Hippocampal formation (tissue), 2 donors: ENCODE results near the gene AGGF1.
"Not testable (repeated sequence)": the region's sequence is repeated elsewhere in the genome, so short reads cannot be mapped to it uniquely, and the experiment has no call there.

Source experiments
- DNase-seq, 2 donors: peaks; one replicate each; lab custom pipeline; 2025; lab: John Stamatoyannopoulos, UW

AGGF1 gene, protein sequence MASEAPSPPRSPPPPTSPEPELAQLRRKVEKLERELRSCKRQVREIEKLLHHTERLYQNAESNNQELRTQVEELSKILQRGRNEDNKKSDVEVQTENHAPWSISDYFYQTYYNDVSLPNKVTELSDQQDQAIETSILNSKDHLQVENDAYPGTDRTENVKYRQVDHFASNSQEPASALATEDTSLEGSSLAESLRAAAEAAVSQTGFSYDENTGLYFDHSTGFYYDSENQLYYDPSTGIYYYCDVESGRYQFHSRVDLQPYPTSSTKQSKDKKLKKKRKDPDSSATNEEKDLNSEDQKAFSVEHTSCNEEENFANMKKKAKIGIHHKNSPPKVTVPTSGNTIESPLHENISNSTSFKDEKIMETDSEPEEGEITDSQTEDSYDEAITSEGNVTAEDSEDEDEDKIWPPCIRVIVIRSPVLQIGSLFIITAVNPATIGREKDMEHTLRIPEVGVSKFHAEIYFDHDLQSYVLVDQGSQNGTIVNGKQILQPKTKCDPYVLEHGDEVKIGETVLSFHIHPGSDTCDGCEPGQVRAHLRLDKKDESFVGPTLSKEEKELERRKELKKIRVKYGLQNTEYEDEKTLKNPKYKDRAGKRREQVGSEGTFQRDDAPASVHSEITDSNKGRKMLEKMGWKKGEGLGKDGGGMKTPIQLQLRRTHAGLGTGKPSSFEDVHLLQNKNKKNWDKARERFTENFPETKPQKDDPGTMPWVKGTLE

DNA sequence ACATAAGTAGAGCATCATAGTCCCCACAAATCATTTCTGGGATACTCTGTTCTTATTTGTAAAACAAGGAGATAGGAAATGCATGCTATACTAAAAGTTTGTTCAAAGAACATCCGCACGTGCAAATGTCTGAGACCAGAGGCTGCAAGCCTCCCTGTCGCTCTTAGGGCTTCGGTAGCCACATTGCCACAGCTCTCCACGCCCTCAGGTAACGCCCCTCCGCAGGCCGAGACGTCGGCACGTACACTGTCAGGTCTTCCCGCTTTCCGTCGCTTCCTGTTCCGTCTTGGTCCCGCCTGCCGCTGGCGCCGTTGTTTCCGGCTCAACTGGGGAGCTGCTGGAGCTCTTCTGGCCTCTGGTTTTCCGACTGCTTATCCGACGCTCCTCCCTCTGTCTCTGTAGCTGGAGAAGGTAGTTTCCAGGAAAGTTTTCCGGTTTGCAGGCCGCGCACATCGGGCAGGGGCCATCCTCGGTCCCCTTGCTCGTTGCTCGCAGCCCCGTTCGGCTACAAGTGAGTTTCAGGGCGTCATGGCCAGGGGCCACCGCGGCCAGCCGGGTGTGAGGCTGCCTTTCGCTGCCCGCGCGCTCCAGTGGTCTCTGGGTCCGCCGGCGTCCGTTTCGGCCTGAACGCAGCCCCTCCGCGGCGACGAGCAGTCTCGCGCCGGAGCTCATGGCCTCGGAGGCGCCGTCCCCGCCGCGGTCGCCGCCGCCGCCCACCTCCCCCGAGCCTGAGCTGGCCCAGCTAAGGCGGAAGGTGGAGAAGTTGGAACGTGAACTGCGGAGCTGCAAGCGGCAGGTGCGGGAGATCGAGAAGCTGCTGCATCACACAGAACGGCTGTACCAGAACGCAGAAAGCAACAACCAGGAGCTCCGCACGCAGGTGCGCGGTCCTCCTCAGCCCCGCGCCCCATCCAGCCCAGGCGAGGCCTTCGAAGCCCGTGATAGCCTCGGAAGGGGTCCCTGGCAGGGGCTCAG is at the start of gene AGGF1:
Gene AGGF1, plus strand, starts transcription at position 308 of the 975 bp plus-strand sequence. Its CDS starts 363 bp downstream, at position 671.
- DNase-seq: peak; percentile 90 to 91

- no peak for DNase-seq
These were observed 49.6 kb upstream of the AGGF1 start for GRCh38 chr5:76980518-76981144.

DNA sequence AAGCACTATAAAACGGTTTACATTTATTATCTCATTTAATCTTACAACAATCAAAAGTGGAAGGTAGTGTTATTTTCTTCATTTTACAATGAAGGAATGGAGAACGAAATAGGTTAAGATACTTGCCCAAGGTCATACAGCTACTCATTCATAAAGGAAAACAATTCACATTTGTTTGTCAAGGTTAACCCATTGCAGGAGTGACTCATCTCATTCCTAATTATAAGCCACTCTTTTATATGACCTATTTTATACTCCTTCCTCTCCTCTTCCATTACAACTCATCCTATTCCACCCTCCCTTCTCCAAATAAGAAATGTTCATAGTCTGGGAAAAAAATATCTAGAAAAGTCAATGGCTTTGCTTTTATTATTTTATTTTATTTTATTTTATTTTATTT is 47.8 kb upstream of the AGGF1 start:
- no peak for DNase-seq

GRCh38 chr5:76983468-76983867 is 46.7 kb upstream of the AGGF1 start:
- peak in 1 of 2 donors; percentile 62 for DNase-seq

DNA sequence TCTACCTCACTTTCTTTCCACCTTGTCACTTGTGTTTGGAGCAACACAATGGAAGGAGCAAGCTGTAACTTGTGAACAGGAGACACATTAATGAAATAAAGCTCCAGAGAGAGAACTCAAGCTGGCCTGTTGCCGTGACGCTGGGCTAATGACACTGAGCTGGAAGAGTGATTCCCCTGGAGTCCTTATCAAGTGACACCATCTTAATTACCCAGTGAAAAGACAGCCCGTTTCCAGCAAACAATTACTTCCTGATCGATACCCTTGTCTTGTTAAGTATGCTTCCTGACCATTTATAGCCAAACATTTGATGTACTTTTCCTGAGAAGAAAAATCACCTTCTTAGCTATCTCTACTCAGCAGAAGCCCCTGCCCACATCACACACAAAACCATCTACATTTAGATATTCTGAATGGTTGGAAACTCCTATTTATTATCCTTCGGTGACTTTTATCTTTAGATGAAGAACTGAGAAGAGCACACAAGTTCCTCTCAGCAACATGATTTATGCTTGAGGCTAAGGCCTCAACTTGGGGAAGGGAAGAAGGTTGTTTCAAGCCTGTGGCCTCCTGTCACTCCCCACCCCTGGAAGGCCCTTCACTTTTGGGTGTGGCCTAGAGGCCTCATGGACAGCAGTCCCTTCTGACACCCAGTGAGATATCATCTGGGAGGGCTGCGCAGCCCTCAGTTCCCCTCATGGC is 43.2 kb upstream of the AGGF1 start:
- DNase-seq: no peak

- DNase-seq: no peak
These were observed 39.2 kb upstream of the AGGF1 start for GRCh38 chr5:76990899-76991459.

DNA sequence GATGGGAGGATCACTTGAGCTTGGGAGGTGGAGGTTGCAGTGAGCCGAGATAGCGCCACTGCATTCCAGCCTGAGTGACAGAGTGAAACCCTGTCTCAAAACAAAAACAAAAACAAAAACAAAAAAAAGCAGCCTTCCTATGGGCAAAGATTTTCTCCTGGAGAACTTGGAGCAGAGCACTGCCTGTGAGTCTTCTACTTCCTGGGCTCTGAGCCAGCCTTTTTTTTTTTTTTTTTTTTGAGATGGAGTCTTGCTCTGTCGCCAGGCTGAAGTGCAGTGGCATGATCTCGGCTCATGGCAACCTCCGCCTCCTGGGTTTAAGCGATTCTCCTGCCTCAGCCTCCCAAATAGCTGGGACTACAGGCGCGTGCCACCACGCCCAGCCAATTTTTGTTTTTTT is 36.8 kb upstream of the AGGF1 start:
- not testable (repeated sequence) for DNase-seq

- no peak for DNase-seq
These were observed 35.9 kb upstream of the AGGF1 start for GRCh38 chr5:76994337-76994736.

DNA sequence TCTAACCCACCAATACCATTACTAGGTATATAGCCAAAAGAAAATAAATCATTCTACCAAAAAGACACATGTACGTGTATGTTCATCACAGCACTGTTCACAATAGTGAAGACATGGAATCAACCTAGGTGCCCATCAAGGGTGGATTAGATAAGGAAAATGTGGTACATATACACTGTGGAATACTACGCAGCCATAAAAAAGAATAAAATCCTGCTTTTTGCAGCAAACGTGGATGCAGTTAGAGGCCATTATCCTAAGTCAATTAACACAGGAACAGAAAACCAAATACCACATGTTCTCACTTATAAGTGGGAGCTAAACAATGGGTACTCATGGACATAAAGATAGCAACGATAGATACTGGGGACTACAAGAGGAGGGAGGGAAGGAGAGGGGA is 32.0 kb upstream of the AGGF1 start:
- DNase-seq: not testable (repeated sequence)

DNA sequence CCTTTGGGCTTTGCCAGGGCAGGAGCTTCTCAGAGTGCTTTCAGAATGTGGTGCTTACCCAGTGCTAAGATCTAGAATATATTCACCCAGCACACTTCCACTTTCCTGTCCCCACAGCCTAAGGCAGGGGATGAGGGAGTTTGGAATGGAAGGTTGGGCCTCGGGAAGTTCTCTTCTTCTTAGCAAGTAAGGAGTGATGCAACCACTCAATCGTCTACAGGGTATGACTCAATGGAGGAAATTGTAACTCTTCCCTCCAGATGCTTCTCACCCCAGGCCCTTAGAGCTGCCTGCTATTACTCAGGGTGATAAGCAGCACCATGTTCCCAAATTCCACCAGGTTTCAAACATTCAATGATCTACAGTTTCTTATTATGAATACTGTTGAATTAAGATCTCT is 30.8 kb upstream of the AGGF1 start:
- no peak for DNase-seq

GRCh38 chr5:77003246-77003645 is 27.0 kb upstream of the AGGF1 start:
- DNase-seq: no peak

DNA sequence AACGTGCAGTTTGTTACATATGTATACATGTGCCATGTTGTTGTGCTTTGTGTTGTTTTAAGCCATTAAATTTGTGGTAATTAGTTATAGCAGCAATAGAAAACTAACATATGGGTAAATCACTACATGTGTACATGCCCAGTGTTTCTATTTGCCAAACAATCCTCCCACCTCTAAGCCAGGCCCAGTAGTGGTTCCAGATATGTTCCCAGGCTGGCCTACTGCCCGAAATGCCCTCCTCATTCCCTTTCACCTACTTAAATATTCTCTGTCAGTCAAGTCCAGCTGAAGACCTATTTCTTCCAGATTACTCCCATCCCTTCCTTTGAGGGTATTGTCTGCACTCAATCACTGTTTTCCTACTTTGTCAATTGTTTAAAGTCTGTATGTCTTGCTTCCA is 24.1 kb upstream of the AGGF1 start:
- DNase-seq: no peak

GRCh38 chr5:77008413-77008812 is 21.8 kb upstream of the AGGF1 start:
- no peak for DNase-seq

GRCh38 chr5:77010243-77010642 is 20.0 kb upstream of the AGGF1 start:
- no peak for DNase-seq

- DNase-seq: no peak
These were observed 18.7 kb upstream of the AGGF1 start for GRCh38 chr5:77011498-77011897.

GRCh38 chr5:77012601-77013000 is 17.6 kb upstream of the AGGF1 start:
- no peak for DNase-seq

- peak; percentile 20 to 61 for DNase-seq
These were observed 14.2 kb upstream of the AGGF1 start for GRCh38 chr5:77015938-77016569.

DNA sequence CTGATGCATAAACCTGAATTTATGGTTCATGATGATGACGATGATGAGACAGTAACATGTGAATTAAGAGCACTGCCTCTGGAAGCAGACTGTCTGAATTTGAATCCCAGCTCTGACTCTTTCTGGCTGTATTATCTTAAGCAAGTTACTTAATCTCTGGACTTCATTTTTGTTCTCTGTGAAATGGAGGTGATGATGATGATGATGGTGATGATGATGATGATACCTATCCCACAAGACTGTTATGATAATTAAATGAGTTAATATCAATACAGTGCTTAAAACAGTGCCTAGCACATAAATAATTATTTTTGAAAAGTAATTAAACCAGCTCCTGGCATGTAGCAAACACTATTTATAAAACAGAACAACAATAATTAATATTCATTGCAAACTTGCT is 13.2 kb upstream of the AGGF1 start:
- no peak for DNase-seq

GRCh38 chr5:77017668-77018067 is 12.5 kb upstream of the AGGF1 start:
- DNase-seq: no peak
